Embryonic facial prominence (tissue), 1 donor: ENCODE results near the gene ABCC11.
"Not testable (repeated sequence)": the region's sequence is repeated elsewhere in the genome, so short reads cannot be mapped to it uniquely, and the experiment has no call there.

ENCODE experiments used
- DNase-seq: peaks from one replicate; pipeline ENCODE4 v3.0.0-alpha.2; 2016; ENCODE audit errors: extremely low spot score

ABCC11 gene

DNA sequence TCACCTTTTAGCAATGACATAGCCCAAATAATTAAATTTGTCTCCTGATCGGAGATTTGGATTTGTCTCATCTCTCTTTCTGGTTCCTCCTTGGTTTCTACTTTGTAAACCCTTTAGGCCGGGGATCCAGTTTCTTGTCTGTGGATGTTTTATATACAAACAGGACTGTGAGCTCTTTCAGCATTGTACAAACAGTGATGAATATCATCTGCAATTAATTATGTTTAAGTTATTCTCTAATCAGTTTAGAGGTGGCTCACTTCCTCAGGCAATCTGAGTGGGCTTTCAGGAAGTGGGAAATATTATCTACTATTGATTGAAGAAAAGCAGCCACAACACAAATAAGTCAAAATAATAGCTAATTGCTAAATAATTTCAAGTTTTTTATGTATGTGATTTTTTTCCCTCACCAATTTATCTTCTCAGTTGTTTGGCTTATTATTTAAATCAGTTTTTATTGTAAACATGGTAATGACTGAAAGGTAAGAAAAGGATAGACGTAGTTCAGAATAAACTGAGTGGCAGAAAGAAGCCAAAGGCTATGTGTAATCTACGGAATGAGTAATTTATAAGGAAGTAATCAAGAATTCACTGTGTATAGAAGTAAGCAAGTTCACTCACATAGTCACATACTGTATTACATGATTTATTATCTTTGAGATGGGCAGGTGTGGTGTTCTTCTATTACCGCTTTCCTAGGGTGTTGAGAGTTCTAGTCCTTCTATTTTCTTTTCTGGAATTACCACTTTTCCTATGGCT lies 3.4 kb upstream of the ABCC11 start:
- DNase-seq, result no peak

DNA sequence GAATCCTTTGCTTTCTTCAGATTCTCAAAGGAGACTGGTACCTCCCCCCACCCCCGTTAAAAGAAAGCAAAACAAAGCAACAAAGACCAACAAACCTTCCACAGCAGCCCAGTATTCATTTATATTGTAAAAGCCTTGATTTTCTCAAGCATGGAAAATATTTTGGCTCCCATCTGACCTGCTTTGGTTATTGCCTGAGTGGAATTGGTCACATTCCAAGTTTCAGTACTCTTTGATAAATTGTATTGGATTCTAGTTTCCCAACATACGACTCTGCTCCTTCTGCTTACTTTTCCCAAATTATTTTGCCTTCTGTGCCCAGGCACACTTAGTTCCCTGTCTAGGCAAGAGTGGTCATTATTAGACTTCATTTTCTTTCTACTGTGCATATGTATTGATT lies 1.3 kb downstream of the ABCC11 start:
- no peak for DNase-seq

DNA sequence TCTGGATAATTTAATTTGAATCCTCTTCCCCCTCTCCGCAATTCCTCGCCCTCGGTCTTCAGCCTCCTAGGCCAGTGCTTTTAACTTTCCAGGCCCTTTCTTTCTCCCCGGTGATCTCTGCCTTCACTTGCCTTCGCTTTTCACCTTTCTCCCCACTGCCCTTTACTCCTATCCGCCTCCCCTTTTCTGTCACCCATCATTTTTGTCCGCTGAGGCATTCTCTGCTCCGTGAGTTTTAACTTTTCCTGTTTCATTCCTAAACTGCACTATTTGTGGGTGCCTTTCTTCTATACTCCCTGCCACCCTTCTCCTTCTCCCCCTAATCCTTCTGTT lies 2.5 kb downstream of the ABCC11 start:
- no peak for DNase-seq

DNA sequence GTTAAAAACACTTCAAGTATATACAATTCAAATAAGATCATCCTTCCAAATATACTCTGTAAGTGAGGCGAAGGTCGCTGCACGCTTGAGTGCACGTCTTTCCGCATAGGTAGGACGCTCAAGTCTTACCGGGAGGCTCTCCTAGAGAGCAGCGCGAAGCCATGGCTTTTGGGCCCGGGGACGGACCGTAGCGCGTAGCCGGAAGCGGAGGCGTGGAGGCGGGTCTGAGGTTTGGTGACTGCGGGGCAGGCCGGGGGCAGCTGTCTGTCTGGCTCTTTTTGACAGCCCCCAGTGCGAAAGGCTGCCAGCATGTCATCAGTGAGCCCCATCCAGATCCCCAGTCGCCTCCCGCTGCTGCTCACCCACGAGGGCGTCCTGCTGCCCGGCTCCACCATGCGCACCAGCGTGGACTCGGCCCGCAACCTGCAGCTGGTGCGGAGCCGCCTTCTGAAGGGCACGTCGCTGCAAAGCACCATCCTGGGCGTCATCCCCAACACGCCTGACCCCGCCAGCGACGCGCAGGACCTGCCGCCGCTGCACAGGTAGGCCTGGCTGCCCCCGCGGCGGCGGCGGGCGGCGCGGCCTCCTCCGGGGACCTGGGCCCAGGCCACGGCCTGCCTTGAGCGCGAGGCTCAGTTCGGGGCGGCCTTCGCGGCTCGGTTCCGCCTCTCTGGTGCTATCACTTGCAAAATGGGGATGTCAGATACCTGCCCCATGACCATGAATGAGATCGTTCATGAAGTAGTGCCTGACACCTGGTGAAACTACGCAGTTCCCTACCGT lies 3.1 kb downstream of the ABCC11 start, which contains the start of gene LONP2:
TSS of gene LONP2 (plus strand) at position 221 of the 783 bp plus-strand sequence. CDS start at position 310, 89 bp downstream.
- DNase-seq, result peak; percentile 64

DNA sequence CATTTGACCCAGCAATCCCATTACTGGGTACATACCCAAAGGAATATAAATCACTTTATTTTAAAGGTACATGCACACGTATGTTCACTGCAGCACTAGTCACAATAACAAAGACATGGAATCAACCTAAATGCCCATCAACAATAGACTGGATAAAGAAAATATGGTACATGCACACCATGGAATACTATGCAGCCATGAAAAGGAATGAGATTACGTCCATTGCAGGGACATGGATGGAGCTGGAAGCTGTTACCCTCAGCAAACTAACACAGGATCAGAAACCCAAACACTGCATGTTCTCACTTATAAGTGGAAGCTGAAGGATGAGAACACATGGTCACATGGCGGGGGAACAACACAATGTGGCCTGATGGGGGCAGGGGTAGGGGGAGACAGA lies 7.2 kb downstream of the ABCC11 start:
- DNase-seq, result not testable (repeated sequence)

DNA sequence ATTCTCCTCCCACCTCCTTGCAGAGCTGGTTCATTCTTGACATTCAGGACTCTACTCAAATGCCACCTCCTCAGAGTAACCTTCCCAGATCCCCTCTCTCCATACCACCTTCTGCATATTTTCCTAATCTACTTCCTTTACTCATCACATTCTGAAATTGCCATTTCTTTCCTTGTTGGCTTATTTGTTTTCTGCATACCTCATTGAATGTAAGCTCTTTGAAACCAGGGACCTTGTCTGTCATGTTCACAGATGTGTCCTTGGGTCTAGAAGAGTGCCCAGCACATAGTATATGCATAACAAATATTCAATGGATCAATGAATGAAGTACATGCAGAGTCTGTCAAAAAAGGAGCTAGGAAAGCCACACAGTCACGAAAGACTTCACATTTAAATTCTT lies 11.1 kb downstream of the ABCC11 start:
- no peak for DNase-seq

DNA sequence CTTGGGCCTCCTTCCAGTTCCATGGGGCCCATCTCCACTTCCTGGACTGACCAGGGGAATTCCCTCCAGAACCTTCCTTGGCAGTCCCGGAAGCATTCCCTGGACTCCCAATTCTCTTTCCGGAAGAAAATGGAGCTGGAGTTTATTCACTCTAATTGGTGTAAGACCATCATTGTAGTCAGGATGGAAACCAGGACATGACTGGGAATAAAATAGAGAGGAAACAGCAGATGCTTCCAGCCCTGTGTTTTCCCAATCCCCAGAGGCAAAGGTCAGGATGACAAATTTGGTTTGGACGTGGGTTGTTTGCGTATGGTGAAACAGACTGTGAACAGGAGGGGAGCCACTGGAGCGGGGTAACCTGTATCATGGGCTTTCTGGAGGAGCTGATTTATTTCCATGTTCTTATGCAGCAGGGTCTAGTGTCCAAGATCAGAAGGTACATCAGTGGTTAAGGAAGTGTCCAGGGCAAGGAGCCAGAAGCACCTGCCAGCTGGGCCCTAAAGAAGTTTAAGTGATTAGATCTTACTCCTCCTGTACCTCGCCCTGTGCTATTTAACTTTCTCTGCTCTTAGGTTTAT lies 11.7 kb downstream of the ABCC11 start:
- no peak for DNase-seq

DNA sequence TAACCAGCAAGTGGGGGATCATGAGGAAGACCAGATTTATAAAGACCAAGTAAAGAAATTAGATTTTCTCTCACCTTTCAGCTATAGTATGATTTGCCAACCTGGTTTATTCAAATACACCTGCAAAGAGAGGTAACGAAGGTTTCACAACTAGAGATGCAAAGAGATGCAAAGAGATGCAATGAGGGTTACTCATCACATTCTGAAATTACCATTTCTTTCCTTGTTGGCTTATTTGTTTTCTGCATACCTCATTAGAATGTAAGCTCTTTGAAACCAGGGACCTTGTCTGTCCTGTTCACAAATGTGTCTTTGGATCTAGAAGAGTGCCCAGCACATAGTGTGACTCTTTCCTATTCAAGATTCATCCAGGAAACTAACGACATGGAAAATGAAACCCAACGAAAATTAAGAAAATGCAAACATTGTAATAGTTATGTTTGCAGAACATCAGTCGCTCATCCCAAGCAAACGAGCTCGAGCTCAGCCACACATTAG lies 12.2 kb downstream of the ABCC11 start:
- no peak for DNase-seq

DNA sequence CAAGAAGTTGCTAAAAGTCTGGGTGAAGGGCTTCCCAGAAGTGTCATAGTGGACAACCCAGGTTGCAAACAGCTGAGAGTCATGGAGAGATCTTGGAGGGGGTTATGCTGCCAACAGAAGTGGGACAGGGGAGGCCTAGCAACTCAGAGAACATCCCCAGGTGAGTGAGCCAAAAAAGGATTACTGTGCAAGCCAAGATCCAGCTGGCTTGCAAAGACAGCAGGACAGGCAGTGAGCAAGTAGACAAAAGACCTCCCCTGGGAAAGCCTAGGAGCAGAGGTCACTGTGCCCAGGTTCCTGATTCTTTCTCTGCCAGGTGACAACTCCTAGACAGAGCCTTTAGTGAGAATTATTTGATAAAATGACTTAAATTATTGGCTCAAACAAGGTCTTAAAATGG lies 12.7 kb downstream of the ABCC11 start:
- DNase-seq, result no peak

DNA sequence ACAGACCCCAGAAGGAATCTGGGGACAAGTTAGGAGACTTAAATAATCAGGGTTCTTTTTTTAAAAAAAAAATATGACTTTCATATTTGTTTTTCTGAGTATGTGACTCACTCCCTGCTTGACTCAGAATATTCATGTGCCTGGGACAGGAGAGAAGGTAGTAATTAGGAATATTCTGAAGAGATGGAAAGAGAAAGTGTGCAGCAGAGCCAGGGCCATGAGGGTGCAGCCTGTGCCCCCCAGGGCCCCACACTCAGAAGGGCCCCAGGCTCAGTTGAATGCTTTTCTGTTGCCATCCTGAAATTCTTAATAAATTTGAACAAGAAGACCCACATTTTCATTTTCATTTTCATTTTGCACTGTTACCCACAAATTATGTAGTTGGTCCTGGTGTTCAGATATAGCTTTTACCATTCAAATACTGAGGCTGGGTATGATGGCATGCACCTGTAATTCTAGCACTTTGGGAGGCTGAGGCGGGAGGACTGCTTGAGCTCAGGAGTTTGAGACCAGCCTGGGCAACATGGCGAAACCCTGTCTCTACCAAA lies 14.8 kb downstream of the ABCC11 start:
- DNase-seq, result no peak

DNA sequence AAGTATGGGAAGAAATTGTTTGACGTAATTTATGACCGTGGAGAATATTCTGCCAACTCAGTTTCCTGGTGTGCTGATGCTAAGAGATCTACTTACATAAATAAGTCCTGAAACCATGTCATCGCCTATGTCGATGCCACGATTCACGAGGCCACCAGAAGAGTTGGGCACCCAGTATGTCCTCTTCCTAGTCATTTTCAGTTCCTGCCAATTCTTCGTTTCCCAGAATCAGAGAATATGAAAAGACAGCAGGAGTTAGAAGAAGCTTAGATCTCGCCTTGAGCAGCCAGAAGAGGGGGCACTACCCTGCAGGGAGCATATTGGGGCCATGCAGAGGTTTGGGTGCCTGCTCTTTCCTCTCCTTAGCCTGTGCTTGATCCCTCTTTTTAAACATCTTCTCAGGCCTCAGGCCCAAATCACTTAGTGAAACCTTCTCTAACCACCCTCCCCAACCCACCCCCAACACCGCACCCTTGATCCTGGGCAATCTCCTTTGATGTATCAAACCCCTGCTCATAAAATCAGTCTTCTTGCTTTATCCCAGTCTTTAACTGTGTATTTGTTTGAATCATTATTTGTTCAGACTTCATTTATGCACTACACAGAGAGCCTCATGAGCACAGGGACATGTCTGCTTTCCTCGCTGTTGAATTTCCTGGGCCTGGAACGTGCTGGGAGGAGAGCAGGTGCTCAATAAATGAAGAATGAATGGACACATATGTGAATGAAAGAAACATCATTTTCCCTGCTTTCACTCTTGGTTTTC lies 15.4 kb downstream of the ABCC11 start:
- no peak for DNase-seq

DNA sequence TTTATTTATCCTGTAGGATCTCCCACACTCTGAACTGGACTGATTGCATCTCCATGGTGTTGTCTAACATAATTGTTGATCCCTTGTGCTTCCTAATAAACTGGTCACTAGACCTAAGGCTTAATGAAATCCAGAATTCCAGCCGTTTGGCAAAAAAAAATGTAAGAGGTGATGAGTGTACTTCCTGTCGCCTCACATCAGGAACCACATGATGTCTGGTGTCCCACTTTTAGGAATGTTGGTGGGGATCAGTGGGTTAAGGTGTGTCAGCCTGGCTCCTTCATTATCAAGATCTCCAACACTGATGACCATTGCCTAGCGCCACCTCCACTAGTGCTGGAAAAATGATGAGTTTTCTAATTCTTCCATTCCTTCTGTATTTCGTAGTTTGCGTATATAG lies 21.9 kb downstream of the ABCC11 start:
- no peak for DNase-seq

DNA sequence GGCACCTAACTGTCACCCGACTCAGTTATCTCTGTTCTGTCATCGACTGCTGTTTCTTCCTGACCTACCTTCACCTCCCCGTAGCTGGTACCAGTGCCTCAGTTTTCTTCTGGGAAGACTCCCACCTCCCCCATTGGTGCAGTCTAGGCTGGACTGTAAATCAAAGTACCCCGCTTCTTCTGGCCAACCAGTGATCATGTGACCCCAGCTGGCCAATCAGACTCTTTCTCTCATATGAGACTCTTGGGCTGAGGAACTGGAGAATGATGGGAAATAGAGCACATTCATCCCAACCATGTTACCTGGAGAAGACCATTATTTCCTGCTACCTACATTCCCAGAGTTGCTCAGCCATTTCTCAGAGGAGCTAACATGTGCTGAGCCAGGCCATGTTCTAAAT lies 23.8 kb downstream of the ABCC11 start:
- DNase-seq, result no peak

DNA sequence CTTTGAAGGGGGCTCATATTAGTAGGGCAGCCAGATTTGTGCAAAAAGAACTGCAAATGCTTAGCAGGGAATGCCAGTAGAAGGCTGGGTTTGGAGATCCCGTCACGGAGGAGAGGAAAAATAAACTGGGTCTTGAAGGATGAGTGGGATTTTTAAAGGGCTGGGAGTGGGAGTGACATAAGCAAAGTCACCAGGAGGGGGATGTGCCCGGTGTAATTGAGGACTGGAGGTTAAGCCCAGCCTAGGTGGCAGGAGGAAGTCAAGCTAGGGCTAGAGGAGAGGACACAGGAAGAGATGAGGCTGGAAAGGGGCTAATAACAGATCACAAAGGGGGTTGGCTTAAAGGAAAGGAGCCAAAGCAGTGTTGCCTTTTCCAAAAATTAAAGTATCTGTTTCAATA lies 26.4 kb downstream of the ABCC11 start:
- no peak for DNase-seq

DNA sequence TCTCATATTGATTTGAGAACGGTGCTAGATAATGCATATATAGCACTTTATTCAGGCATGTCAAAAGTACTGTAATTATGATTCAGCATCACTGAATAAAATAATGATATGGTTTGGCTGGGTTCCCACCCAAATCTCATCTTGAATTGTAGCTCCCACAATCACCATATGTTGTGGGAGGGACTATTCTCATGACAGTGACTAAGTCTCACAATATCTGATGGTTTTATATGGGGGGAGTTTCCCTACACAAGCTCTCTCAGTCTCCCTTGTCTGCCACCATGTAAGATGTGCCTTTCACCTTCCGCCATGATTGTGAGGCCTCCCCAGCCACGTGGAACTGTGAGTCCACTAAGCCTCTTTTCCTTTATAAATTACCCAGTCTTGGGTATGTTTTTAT lies 28.9 kb downstream of the ABCC11 start:
- no peak for DNase-seq

DNA sequence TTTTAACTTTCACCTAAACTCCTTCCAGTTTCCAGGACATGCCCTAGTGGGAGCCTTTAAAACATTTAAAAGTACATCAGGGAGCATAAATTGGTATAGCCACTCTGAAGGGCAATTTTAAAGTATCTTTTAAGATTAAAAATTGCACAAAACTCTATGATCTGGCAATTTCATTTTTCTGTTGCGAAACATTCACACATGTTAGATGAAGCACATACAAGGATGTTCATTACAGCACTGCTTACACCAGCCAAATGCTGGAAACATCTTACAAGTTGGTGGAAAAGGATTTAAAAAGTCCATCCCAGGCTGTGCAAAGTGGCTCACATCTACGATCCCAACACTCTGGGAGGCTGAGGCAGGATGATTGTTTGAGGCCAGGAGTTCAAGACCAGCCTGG lies 29.6 kb downstream of the ABCC11 start:
- no peak for DNase-seq

DNA sequence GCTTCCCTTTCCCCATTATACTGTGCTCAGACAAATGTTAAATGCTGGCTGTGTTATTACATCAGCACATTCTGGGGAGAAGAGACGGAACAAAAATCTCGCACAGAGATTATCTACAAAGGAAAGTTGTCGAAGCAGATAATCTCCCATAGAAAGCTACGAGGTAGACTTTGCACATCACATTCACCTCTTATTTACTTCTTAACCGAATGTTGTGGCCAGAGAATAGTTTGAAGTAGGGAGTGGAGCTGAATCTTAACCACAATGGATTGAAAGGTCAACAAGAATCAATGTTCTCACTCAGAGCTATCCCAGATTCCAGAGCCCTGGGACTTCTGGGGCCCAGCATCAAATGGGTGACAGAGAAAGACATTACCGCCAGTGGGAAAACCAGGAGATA lies 31.6 kb downstream of the ABCC11 start:
- no peak for DNase-seq

DNA sequence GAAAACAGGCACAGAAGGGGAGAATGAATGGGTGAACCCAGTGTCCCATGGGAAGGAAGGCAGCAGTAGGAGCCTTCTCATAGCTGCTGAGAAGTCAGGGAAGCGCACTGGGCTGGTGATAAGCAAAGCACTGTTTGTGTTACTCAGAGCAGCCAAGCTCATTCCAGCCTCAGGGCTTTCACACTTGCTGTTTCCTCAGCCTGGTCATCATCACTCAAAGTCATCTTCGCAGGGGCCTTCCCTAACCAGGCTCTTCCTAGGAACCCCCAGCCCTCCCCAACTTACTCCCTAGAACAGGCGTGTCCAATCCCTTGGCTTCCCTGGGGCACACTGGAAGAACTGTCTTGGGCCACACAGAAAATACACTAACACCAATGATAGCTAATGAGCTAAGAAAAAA lies 35.3 kb downstream of the ABCC11 start:
- DNase-seq, result no peak

DNA sequence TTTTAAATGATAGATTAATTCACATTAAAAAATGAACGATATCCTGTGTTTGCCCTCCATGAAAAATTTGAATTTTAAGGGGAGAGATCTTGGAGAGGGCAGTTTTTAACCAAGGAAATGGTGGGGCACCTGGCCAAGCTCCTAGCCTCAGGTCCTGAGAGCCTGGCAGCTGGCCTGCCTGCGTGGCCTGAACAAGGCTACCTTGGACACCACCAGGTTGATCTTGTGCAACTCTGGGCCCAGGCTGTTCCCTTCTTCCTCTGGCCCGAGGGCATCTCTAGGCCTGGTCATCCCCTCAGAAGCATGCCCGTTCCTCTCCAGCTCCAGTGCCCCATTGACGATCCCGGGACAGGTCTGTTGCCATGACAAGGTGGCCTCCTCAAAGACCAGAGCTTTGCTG lies 36.6 kb downstream of the ABCC11 start:
- no peak for DNase-seq

DNA sequence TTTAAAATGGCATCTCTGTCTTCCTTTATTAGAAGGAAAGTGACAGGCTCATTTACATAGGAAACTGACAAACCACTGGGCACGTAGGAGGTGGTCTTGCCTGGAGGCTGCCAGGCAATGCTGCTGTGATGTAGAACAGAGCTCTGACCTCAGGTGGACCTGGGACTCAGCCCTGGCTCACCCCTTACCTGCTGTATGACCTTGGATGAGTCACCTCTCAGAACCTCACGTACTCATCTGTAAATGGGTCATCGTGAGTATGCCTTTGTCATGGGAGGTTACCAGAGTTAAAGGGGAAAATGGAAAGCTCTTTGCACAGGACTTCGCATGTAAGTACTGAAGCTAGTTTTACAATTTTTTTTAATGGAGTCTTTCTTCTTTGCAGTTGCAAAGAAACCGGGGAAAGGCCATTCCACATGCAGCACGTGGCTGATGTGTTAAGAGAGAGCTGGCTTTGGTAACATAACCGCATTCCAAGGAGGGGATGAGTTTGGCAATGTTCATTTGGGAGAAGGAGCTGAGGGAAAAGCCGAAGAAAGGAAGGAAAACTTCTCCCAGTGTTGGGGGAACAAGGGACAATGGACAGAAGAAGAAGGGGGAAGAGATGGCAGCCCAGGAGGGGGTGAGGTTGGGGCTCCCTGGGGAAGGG lies 40.6 kb downstream of the ABCC11 start:
- no peak for DNase-seq

DNA sequence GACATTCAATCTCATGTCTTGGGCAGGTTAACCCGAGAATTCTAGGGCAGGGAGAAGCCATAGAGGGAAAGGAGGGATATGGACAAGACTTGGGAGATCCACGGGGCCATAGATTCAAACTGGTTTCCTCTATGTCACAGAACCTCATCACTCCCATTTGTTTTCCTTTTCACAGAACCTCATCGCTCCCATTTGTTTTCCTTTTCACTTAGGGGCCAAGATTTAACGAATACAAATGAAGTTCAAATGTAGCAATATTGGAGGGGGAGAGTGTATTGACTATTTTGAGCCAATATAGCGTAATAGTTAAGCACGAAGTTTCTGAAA lies 42.6 kb downstream of the ABCC11 start:
- DNase-seq, result no peak
